K562 (cell line): ENCODE measurements around the gene FYB2. TPM values are rescaled to one million over a fixed set of nuclear protein-coding genes. Genes with fewer than 3 reads are reported as not detected.

Source experiments
- ATAC-seq: fragments of 200-7000 bp; cut with Tn5 transposase; 3 replicates; pipeline ENCODE4 v1.9.1; 2020; ENCODE audit warnings: moderate library complexity
- BruUV-seq: library from RNA; stranded (reverse); fragments of 400-500 nt; replicated peaks from 2 replicates; lab custom pipeline; 2021; lab: Mats Ljungman, UMichigan
- CTCF ChIA-PET: fragments of 300-600 bp; formaldehyde crosslinking; extraction: SDS; loops from one replicate; lab custom pipeline; 2021; ENCODE audit warnings: low intra/inter-chr PET ratio; lab: Yijun Ruan, JAX
- POLR2A ChIA-PET: fragments of 300-600, 350-650 bp; sonication (Branson Sonifier 250); formaldehyde crosslinking; extraction: SDS; loops from one replicate; lab custom pipeline; 2021; ENCODE audit warnings: antibody characterized with exemption, inconsistent platforms; lab: Yijun Ruan, JAX
- DNase-seq, 4 experiments: peaks; one replicate each; pipeline versions ENCODE4 v3.0.0 to v3.0.0-alpha.2; 2011 to 2018; ENCODE audit warnings: low spot score in 3 of 4, mixed read lengths in 3 of 4; ENCODE audit errors: extremely low read depth in 1 of 4
- FAIRE-seq: peaks from 2 replicates; lab custom pipeline; 2011; peaks lifted over from hg19 to GRCh38; lab: Jason Lieb, UNC
- H2AFZ ChIP-seq: 2 replicates; pipeline ENCODE4 v1.6.0; 2011; ENCODE audit warnings: low read depth, low read length, control low read depth, inconsistent platforms
- H3K27ac ChIP-seq: fragments of 200-600 bp; 3 replicates; pipeline ENCODE4 v1.8.0; 2011; ENCODE audit warnings: low read depth, mild to moderate bottlenecking, control low read depth, inconsistent platforms, low read length, moderate library complexity, mixed read lengths; ENCODE audit errors: extremely low read depth
- H3K27me3 ChIP-seq, 2 experiments: fragments of 300-600 bp in 1 of 2; 2 replicates in 1 of 2; 3 replicates in 1 of 2; pipeline versions ENCODE4 v1.6.0 to v1.8.0; 2011; ENCODE audit warnings: inconsistent platforms in 2 of 2, low read length in 2 of 2, mild to moderate bottlenecking in 1 of 2, mixed read lengths in 1 of 2, moderate library complexity in 1 of 2; ENCODE audit not compliant: control insufficient read depth in 2 of 2, insufficient read depth in 2 of 2
- H3K36me3 ChIP-seq: fragments of 300-600 bp; 3 replicates; pipeline ENCODE4 v1.8.0; 2011; ENCODE audit warnings: mild to moderate bottlenecking, low read length, inconsistent platforms; ENCODE audit not compliant: control insufficient read depth, insufficient read depth
- H3K4me1 ChIP-seq, 2 experiments: fragments of 200-600 bp in 1 of 2; replicated peaks in 1 of 2; 2 replicates in 1 of 2; 3 replicates in 1 of 2; pipeline versions ENCODE4 v1.5.1 to v1.8.0; 2011; ENCODE audit warnings: inconsistent platforms in 2 of 2, low read length in 2 of 2, mild to moderate bottlenecking in 1 of 2, mixed read lengths in 1 of 2, moderate library complexity in 1 of 2; ENCODE audit not compliant: control insufficient read depth in 2 of 2, insufficient read depth in 2 of 2
- H3K4me2 ChIP-seq: 2 replicates; pipeline ENCODE4 v1.6.1; 2011; ENCODE audit warnings: low read length, control low read depth, inconsistent platforms, mixed read lengths; ENCODE audit not compliant: insufficient read depth
- H3K4me3 ChIP-seq: fragments of 200-600 bp; sonication (generic), shearing (Covaris generic); 2 replicates; pipeline ENCODE4 v1.5.1; 2016; ENCODE audit warnings: control low read depth, inconsistent platforms
- H3K79me2 ChIP-seq: fragments of 200-600 bp; 3 replicates; pipeline ENCODE4 v1.8.0; 2011; ENCODE audit warnings: low read length, inconsistent platforms; ENCODE audit not compliant: control insufficient read depth, insufficient read depth
- H3K9ac ChIP-seq, 2 experiments: 2 replicates each; pipeline versions ENCODE4 v1.6.0 to v1.6.1; 2011; ENCODE audit warnings: low read depth in 2 of 2, low read length in 2 of 2, control low read depth in 1 of 2, inconsistent platforms in 1 of 2, mild to moderate bottlenecking in 1 of 2, mixed read lengths in 1 of 2; ENCODE audit not compliant: insufficient read depth in 1 of 2
- H3K9me1 ChIP-seq: one replicate; pipeline ENCODE4 v1.6.0; 2011; ENCODE audit warnings: inconsistent platforms, mild to moderate bottlenecking, low read length, moderate library complexity; ENCODE audit not compliant: control insufficient read depth, insufficient read depth
- H3K9me3 ChIP-seq: replicated peaks from 2 replicates; pipeline ENCODE4 v1.5.1; 2011; ENCODE audit warnings: low read depth, low read length, inconsistent platforms; ENCODE audit not compliant: control insufficient read depth, insufficient read depth
- H4K20me1 ChIP-seq: replicated peaks from 2 replicates; pipeline ENCODE4 v1.6.1; 2011; ENCODE audit warnings: low read length, inconsistent platforms, mixed read lengths; ENCODE audit not compliant: control insufficient read depth, insufficient read depth
- CTBP1 ChIP-seq: fragments of 450-650 bp; IDR thresholded peaks from 2 replicates; pipeline ENCODE4 v1.6.1; 2016; ENCODE audit warnings: borderline replicate concordance
- JUN ChIP-seq, 2 experiments: sonication (generic) in 1 of 2; formaldehyde crosslinking in 1 of 2; IDR thresholded peaks; 2 replicates each; pipeline versions ENCODE4 v1.6.1 to v1.8.0; 2012 to 2022; ENCODE audit warnings: borderline replicate concordance in 2 of 2, mild to moderate bottlenecking in 2 of 2, improper control_type of control experiment in 1 of 2, low read depth in 1 of 2, low read length in 1 of 2, missing genetic modification reagents in 1 of 2
- PCBP1 ChIP-seq: fragments of 200-400 bp; formaldehyde crosslinking; IDR thresholded peaks from 2 replicates; pipeline ENCODE4 v1.6.1; 2018; ENCODE audit warnings: mild to moderate bottlenecking, low read depth, low read length; ENCODE audit not compliant: poor library complexity, severe bottlenecking
- RBM39 ChIP-seq: fragments of 200-400 bp; formaldehyde crosslinking; optimal IDR thresholded peaks from 2 replicates; pipeline ENCODE3; 2018; ENCODE audit warnings: low read depth, low read length
- SIN3A ChIP-seq, 2 experiments: fragments of 150-350 bp in 1 of 2; IDR thresholded peaks; 2 replicates each; pipeline ENCODE4 v1.6.1; 2011 to 2016; ENCODE audit warnings: borderline replicate concordance in 2 of 2, low read depth in 2 of 2, low read length in 2 of 2, mild to moderate bottlenecking in 2 of 2, moderate library complexity in 2 of 2; ENCODE audit not compliant: control insufficient read depth in 1 of 2
- SNIP1 ChIP-seq: fragments of 450-650 bp; IDR thresholded peaks from 2 replicates; pipeline ENCODE4 v1.7.1; 2017; ENCODE audit warnings: low read depth, mild to moderate bottlenecking
- U2AF2 ChIP-seq: fragments of 200-400 bp; formaldehyde crosslinking; optimal IDR thresholded peaks from 2 replicates; pipeline ENCODE3; 2017; ENCODE audit warnings: low read depth, mild to moderate bottlenecking, low read length
- ZNF436 ChIP-seq: fragments of 250-450, 450-650 bp; sonication (Bioruptor Pico); formaldehyde crosslinking; IDR thresholded peaks from 2 replicates; pipeline ENCODE4 v1.7.0; 2020; ENCODE audit warnings: mild to moderate bottlenecking
- ZNF695 ChIP-seq: fragments of 450-650 bp; formaldehyde crosslinking; IDR thresholded peaks from 2 replicates; pipeline ENCODE4 v1.4.0; 2020; ENCODE audit warnings: mild to moderate bottlenecking, moderate library complexity
- WGBS: fragments of 100-300 bp; shearing (Covaris generic); methylation state at CpG from one replicate; pipeline ENCODE4 v1.1.6; 2016; ENCODE audit warnings: low coverage, mixed read lengths; ENCODE audit not compliant: insufficient coverage; ENCODE audit errors: missing lambda C conversion rate; 5-methylcytosine and 5-hydroxymethylcytosine counted together
- in situ Hi-C: fragments of 300-500 bp; cut with MboI; formaldehyde crosslinking; loops from 4 replicates; pipeline ENCODE4 v1.15.0; 2018; ENCODE audit warnings: inconsistent platforms, mixed read lengths
- intact Hi-C: fragments of 100-400 bp; cut with micrococcal nuclease; formaldehyde crosslinking; loops from 2 replicates; pipeline ENCODE4 v1.14.2; 2022
- polyA plus RNA-seq, 8 experiments: library from polyadenylated mRNA; depleted of rRNA in 4 of 8; stranded (reverse) in 5 of 8; unstranded in 3 of 8; fragments of >200 nt; fragmentation: Nextera tagmentation in 2 of 8; fragmentation: Illumina TruSeq in 1 of 8; extraction: Ambion mirVana in 2 of 8; extraction: Trizol in 1 of 8; gene quantifications; 2 replicates each; pipeline versions ENCODE4 v1.2.1 to v1.2.3, GENCODE V29; 2011 to 2014; ENCODE audit warnings: inconsistent platforms in 1 of 8, missing spikeins in 1 of 8
- total RNA-seq, 7 experiments: library from RNA; depleted of rRNA in 6 of 7; stranded (reverse); fragments of >200 nt in 6 of 7; fragmentation: Illumina TruSeq in 2 of 7; extraction: Trizol in 2 of 7; gene quantifications; 2 replicates each; pipeline versions ENCODE4 v1.2.1 to v1.2.3, GENCODE V29; 2011 to 2021; ENCODE audit warnings: low replicate concordance in 1 of 7

FYB2 gene
- total and polyA plus RNA-seq, 9 of the 15 experiments (the other 6 are each of a cell fraction or from before 2014, with no cell fraction given): not detected

DNA sequence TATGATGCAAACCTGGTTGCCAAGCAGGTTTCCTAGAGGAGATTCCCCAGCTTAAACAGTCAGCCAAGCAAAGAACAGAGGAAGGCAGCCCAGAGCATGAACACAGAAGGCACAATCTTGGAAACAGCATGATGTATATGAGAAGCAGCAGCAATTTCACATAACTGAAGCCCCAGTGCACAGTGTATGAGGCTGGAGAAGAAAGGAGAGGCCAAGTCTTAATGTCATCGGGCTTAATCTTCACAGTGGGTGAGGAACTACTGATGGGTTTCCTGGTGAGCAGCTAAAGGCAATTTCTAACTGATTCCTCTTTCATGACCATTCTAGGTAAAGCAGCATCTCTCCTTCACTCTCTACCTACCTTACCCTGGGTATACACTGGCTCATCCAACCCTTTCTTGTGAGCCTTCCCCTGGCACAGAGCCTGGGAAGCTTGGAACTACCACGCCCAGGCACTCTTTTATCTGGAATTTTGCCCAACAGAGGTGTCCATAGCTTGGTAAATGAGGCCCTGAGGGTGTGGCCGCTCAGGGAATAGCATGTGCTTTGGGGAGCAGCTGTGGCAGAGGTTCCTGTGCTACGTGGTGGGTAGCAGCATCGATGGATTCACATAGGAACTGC is 22.0 kb downstream of the FYB2 start:
- Histone ChIP-seq H3K4me3 (no peak overlapping the region), H3K4me2 (no peak overlapping the region), H3K9me3 (no peaks in the 10 kb centered on the region)
- FAIRE-seq: no peak
- CTCF ChIA-PET: no interaction called here
- TF ChIP-seq RBM39 (no peak), CTBP1 (no peak), JUN (IDR thresholded peaks at IDR 0.05; ENCODE audit: borderline replicate concordance, low read depth, low read length) (no peak), JUN (CRISPR knock-in tag; IDR thresholded peaks at IDR 0.05; ENCODE audit: borderline replicate concordance) (no peak), SNIP1 (no peak), ZNF436 (CRISPR knock-in tag) (no peak), U2AF2 (no peak), SIN3A (IDR thresholded peaks at IDR 0.05; ENCODE audit: borderline replicate concordance in 2 of 2, control insufficient read depth in 1 of 2, low read depth in 2 of 2, low read length in 2 of 2) (no peak), ZNF695 (no peak), PCBP1 (no peak)
- TF ChIP-seq, all 486 proteins: peak for 0
- no peaks in the 10 kb centered on the region for H3K27me3 ChIP-seq
- in situ Hi-C loops (no loop called here), intact Hi-C loops (no loop called here)
- 0% methylated on average over 4 of the region's 5 CpGs for whole genome bisulfite sequencing
- H3K79me2 ChIP-seq: no peaks in the 10 kb centered on the region
- no peaks in the 10 kb centered on the region for H3K36me3 ChIP-seq
- no peak for DNase-seq
- no peaks in the 10 kb centered on the region for H3K4me1 ChIP-seq
- peaks cover 4% of the 10 kb centered on the region for H3K9me1 ChIP-seq
- H3K9ac ChIP-seq: no peak overlapping the region
- no peak for ATAC-seq
- H4K20me1 ChIP-seq: no peaks in the 10 kb centered on the region; the same call in 1 of the 2 replicates
- BruUV-seq: no TSS peak
- POLR2A ChIA-PET: interaction anchor here (0.5 kb wide), 1 partner anchor 185 kb away, joined by 3 read pairs; no protein-coding TSS in a partner anchor
- H3K27ac ChIP-seq: no peak overlapping the region
- no peak overlapping the region for H2AFZ ChIP-seq
